Neuronal stem cell (in vitro differentiated cells): ENCODE measurements around the gene TGM2.

ENCODE experiments used
- DNase-seq: peaks from one replicate; pipeline ENCODE4 v3.0.0-alpha.2; 2013; ENCODE audit warnings: low spot score
- H2AFZ ChIP-seq: one replicate; pipeline ENCODE4 v1.6.1; 2013; ENCODE audit warnings: mild to moderate bottlenecking, low read length, inconsistent platforms
- H2AK5ac ChIP-seq: 2 replicates; pipeline ENCODE4 v1.6.1; 2013; ENCODE audit warnings: low read depth, mild to moderate bottlenecking, inconsistent platforms, low read length, moderate library complexity, mixed read lengths
- H2BK120ac ChIP-seq: 2 replicates; pipeline ENCODE4 v1.6.1; 2013; ENCODE audit warnings: low read depth, mild to moderate bottlenecking, inconsistent platforms, low read length, moderate library complexity, mixed read lengths
- H2BK12ac ChIP-seq: one replicate; pipeline ENCODE4 v1.6.1; 2013; ENCODE audit warnings: low read length, inconsistent platforms
- H2BK15ac ChIP-seq: 2 replicates; pipeline ENCODE4 v1.6.1; 2013; ENCODE audit warnings: mild to moderate bottlenecking, low read length, inconsistent platforms, mixed read lengths
- H2BK5ac ChIP-seq: one replicate; pipeline ENCODE4 v1.6.1; 2013; ENCODE audit warnings: inconsistent platforms, mild to moderate bottlenecking, low read length, moderate library complexity
- H3K14ac ChIP-seq: one replicate; pipeline ENCODE4 v1.6.1; 2013; ENCODE audit warnings: low read length, inconsistent platforms
- H3K18ac ChIP-seq: 2 replicates; pipeline ENCODE4 v1.6.1; 2013; ENCODE audit warnings: low read length, inconsistent platforms
- H3K23ac ChIP-seq: 2 replicates; pipeline ENCODE4 v1.6.1; 2013; ENCODE audit warnings: low read depth, mild to moderate bottlenecking, mixed read lengths, low read length, inconsistent platforms; ENCODE audit not compliant: poor library complexity
- H3K27ac ChIP-seq: replicated peaks from 3 replicates; pipeline ENCODE4 v1.5.1; 2013; ENCODE audit warnings: low read length, inconsistent platforms
- H3K27me3 ChIP-seq, 3 experiments: 2 replicates each; pipeline ENCODE4 v1.6.1; 2013; ENCODE audit warnings: low read length in 3 of 3, mild to moderate bottlenecking in 2 of 3, inconsistent platforms in 1 of 3, low read depth in 1 of 3, mixed read lengths in 1 of 3, moderate library complexity in 1 of 3; ENCODE audit not compliant: control insufficient read depth in 3 of 3, insufficient read depth in 3 of 3
- H3K36me3 ChIP-seq, 2 donors: replicated peaks in 1 of 2; 2 replicates each; pipeline ENCODE4 v1.6.1; 2013; ENCODE audit warnings: low read length in 2 of 2; ENCODE audit not compliant: control insufficient read depth in 2 of 2, insufficient read depth in 2 of 2
- H3K4ac ChIP-seq: 2 replicates; pipeline ENCODE4 v1.6.1; 2013; ENCODE audit warnings: inconsistent platforms, mild to moderate bottlenecking, low read length, moderate library complexity
- H3K4me1 ChIP-seq, 2 donors: 1 replicate in 1 of 2; 2 replicates in 1 of 2; pipeline ENCODE4 v1.6.1; 2013; ENCODE audit warnings: low read length in 2 of 2, low read depth in 1 of 2; ENCODE audit not compliant: control insufficient read depth in 2 of 2, insufficient read depth in 1 of 2
- H3K4me2 ChIP-seq: one replicate; pipeline ENCODE4 v1.6.1; 2013; ENCODE audit warnings: mild to moderate bottlenecking, low read length, inconsistent platforms; ENCODE audit not compliant: insufficient read depth, poor library complexity, severe bottlenecking
- H3K4me3 ChIP-seq, 2 donors: 2 replicates each; pipeline ENCODE4 v1.5.1; 2013; ENCODE audit warnings: low read length in 2 of 2, mild to moderate bottlenecking in 2 of 2, inconsistent platforms in 1 of 2, moderate library complexity in 1 of 2
- H3K79me1 ChIP-seq: one replicate; pipeline ENCODE4 v1.6.1; 2013; ENCODE audit warnings: low read depth, mild to moderate bottlenecking, inconsistent platforms, low read length, moderate library complexity
- H3K9ac ChIP-seq: one replicate; pipeline ENCODE4 v1.6.1; 2013; ENCODE audit warnings: mild to moderate bottlenecking, low read depth, low read length, inconsistent platforms; ENCODE audit not compliant: poor library complexity
- H3K9me3 ChIP-seq, 2 donors: replicated peaks in 1 of 2; 2 replicates each; pipeline versions ENCODE3 to v1.6.1; 2013; ENCODE audit warnings: low read length in 2 of 2, mild to moderate bottlenecking in 2 of 2, inconsistent platforms in 1 of 2, low read depth in 1 of 2, mixed read lengths in 1 of 2, moderate library complexity in 1 of 2; ENCODE audit not compliant: control insufficient read depth in 2 of 2, insufficient read depth in 1 of 2
- H4K8ac ChIP-seq: one replicate; pipeline ENCODE4 v1.6.1; 2013; ENCODE audit warnings: low read depth, mild to moderate bottlenecking, inconsistent platforms, low read length, moderate library complexity
- H4K91ac ChIP-seq: one replicate; pipeline ENCODE4 v1.6.1; 2013; ENCODE audit warnings: low read length, low read depth, mild to moderate bottlenecking, inconsistent platforms; ENCODE audit not compliant: poor library complexity
- WGBS, 2 donors: extraction: QIAGEN DNeasy Blood & Tissue Kit; methylation state at CpG; one replicate each; pipeline ENCODE4 v1.1.7; 2013; ENCODE audit warnings: missing lambda C conversion rate in 2 of 2, mixed read lengths in 1 of 2; ENCODE audit not compliant: insufficient read length in 2 of 2, insufficient replicate concordance in 1 of 2; ENCODE audit errors: extremely low coverage in 2 of 2; 5-methylcytosine and 5-hydroxymethylcytosine counted together

Gene TGM2

GRCh38 chr20:38167851-38168760, 3.0 kb upstream of the TGM2 start:
- H3K79me1 ChIP-seq, result no peaks in the 10 kb centered on the region
- H2BK120ac ChIP-seq, result no peak overlapping the region
- no peaks in the 10 kb centered on the region for H3K9me3 ChIP-seq
- no peak overlapping the region for H3K9ac ChIP-seq
- no peak overlapping the region for H2BK15ac ChIP-seq
- no peak overlapping the region for H3K4me2 ChIP-seq
- H2AK5ac ChIP-seq, result no peak overlapping the region
- H2BK5ac ChIP-seq, result no peak overlapping the region
- no peak for DNase-seq
- H3K14ac ChIP-seq, result no peak overlapping the region
- no peak overlapping the region for H3K4me3 ChIP-seq
- no peak overlapping the region for H3K27ac ChIP-seq
- no peak overlapping the region for H3K18ac ChIP-seq
- no CpG with 5 or more reads among the region's 7 CpGs for WGBS, 2 donors
- H4K8ac ChIP-seq, result no peak overlapping the region
- no peak overlapping the region for H3K4ac ChIP-seq
- no peak overlapping the region for H2AFZ ChIP-seq
- peaks cover 0 to 3% of the 10 kb centered on the region in 2 donors for H3K4me1 ChIP-seq
- peaks cover 0 to 28% (median 3%) of the 10 kb centered on the region in 3 experiments for H3K27me3 ChIP-seq
- H2BK12ac ChIP-seq, result no peak overlapping the region
- no peak overlapping the region for H4K91ac ChIP-seq
- H3K23ac ChIP-seq, result no peak overlapping the region
- H3K36me3 ChIP-seq, result no peaks in the 10 kb centered on the region

GRCh38 chr20:38167328-38167850, 2.3 kb upstream of the TGM2 start:
- Histone ChIP-seq H4K91ac (no peak overlapping the region), H4K8ac (no peak overlapping the region), H3K4ac (no peak overlapping the region), H3K4me2 (no peak overlapping the region), H3K18ac (no peak overlapping the region), H3K4me3 (no peak overlapping the region), H2AK5ac (no peak overlapping the region), H3K9me3 (no peaks in the 10 kb centered on the region), H3K14ac (no peak overlapping the region), H3K27me3 (peaks cover 0 to 28% (median 3%) of the 10 kb centered on the region in 3 experiments), H3K79me1 (no peaks in the 10 kb centered on the region), H2BK15ac (no peak overlapping the region), H3K9ac (no peak overlapping the region), H2BK5ac (no peak overlapping the region), H2AFZ (no peak overlapping the region), H3K36me3 (no peaks in the 10 kb centered on the region), H2BK120ac (no peak overlapping the region), H3K27ac (no peak overlapping the region), H3K23ac (no peak overlapping the region), H3K4me1 (peaks cover 0 to 3% of the 10 kb centered on the region in 2 donors), H2BK12ac (no peak overlapping the region)
- no peak for DNase-seq
- no CpG with 5 or more reads among the region's 8 CpGs for WGBS, 2 donors

GRCh38 chr20:38166703-38167233, 1.7 kb upstream of the TGM2 start:
- Histone ChIP-seq H2BK5ac (no peak overlapping the region), H3K9me3 (no peaks in the 10 kb centered on the region), H3K14ac (no peak overlapping the region), H3K9ac (no peak overlapping the region), H3K27ac (no peak overlapping the region), H3K4me3 (no peak overlapping the region), H4K8ac (no peak overlapping the region), H3K4ac (no peak overlapping the region), H2AK5ac (no peak overlapping the region), H2AFZ (no peak overlapping the region), H3K4me2 (no peak overlapping the region), H3K79me1 (no peaks in the 10 kb centered on the region), H2BK120ac (no peak overlapping the region), H4K91ac (no peak overlapping the region), H2BK12ac (no peak overlapping the region), H3K18ac (no peak overlapping the region), H3K36me3 (no peaks in the 10 kb centered on the region), H3K27me3 (peaks cover 0 to 28% (median 3%) of the 10 kb centered on the region in 3 experiments), H3K23ac (no peak overlapping the region), H2BK15ac (no peak overlapping the region), H3K4me1 (peaks cover 0 to 3% of the 10 kb centered on the region in 2 donors)
- WGBS, 2 donors, result no CpG with 5 or more reads among the region's 11 CpGs
- DNase-seq, result no peak
